Endothelial cell of umbilical vein (primary cell): ENCODE data around the gene TMC1. TPM values are rescaled to one million over a fixed set of nuclear protein-coding genes. Genes with fewer than 3 reads are reported as not detected.
"Not testable (repeated sequence)": the region's sequence is repeated elsewhere in the genome, so short reads cannot be mapped to it uniquely, and the experiment has no call there.

ENCODE experiments used
- BruUV-seq: library from RNA; stranded (reverse); fragments of 400-500 nt; replicated peaks from 2 replicates; lab custom pipeline; 2021; lab: Mats Ljungman, UMichigan
- CTCF ChIA-PET: fragments of 300-600, 350-600 bp; sonication (Branson Sonifier 250); formaldehyde crosslinking; loops from one replicate; lab custom pipeline; 2021; ENCODE audit warnings: antibody characterized with exemption, inconsistent platforms; lab: Charles Lee
- POLR2A ChIA-PET: fragments of 300-600, 350-600 bp; sonication (Branson Sonifier 250); formaldehyde crosslinking; loops from one replicate; lab custom pipeline; 2021; ENCODE audit warnings: antibody characterized with exemption, inconsistent platforms; lab: Charles Lee
- DNase-seq: peaks from one replicate; pipeline ENCODE4 v3.0.0-alpha.2; 2011; ENCODE audit warnings: low read depth, low spot score
- FAIRE-seq: peaks from 2 replicates; lab custom pipeline; 2011; peaks lifted over from hg19 to GRCh38; lab: Jason Lieb, UNC
- H2AFZ ChIP-seq: 2 replicates; pipeline ENCODE4 v1.6.0; 2012; ENCODE audit warnings: low read depth, low read length, control low read depth, inconsistent platforms
- H3K27ac ChIP-seq: 2 replicates; pipeline ENCODE4 v1.5.1; 2011; ENCODE audit warnings: low read depth, mild to moderate bottlenecking, control low read depth, low read length, moderate library complexity; ENCODE audit not compliant: insufficient read depth
- H3K27me3 ChIP-seq, 2 experiments: 2 replicates each; pipeline versions ENCODE4 v1.6.0 to v1.6.1; 2011; ENCODE audit warnings: low read length in 2 of 2, mixed read lengths in 1 of 2; ENCODE audit not compliant: control insufficient read depth in 2 of 2, insufficient read depth in 2 of 2
- H3K36me3 ChIP-seq, 2 experiments: 2 replicates in 1 of 2; 3 replicates in 1 of 2; pipeline ENCODE4 v1.5.1; 2011; ENCODE audit warnings: low read length in 2 of 2, mild to moderate bottlenecking in 1 of 2, moderate library complexity in 1 of 2; ENCODE audit not compliant: control insufficient read depth in 2 of 2, insufficient read depth in 2 of 2; ENCODE audit errors: extremely low read depth in 1 of 2
- H3K4me1 ChIP-seq: 3 replicates; pipeline ENCODE4 v1.5.1; 2011; ENCODE audit warnings: mild to moderate bottlenecking, low read length; ENCODE audit not compliant: control insufficient read depth, insufficient read depth; ENCODE audit errors: extremely low read depth
- H3K4me2 ChIP-seq: 2 replicates; pipeline ENCODE4 v1.6.1; 2011; ENCODE audit warnings: low read length, control low read depth, mixed read lengths; ENCODE audit not compliant: insufficient read depth
- H3K4me3 ChIP-seq, 3 experiments: fragments of 200-600 bp in 1 of 3; sonication (generic), shearing (Covaris generic) in 1 of 3; replicated peaks in 1 of 3; 2 replicates each; pipeline ENCODE4 v1.5.1; 2011 to 2016; ENCODE audit warnings: control low read depth in 3 of 3, low read length in 3 of 3, mild to moderate bottlenecking in 2 of 3, inconsistent platforms in 1 of 3, low read depth in 1 of 3, moderate library complexity in 1 of 3; ENCODE audit not compliant: insufficient read depth in 1 of 3
- H3K79me2 ChIP-seq: 2 replicates; pipeline ENCODE4 v1.6.0; 2012; ENCODE audit warnings: low read length, inconsistent platforms; ENCODE audit not compliant: control insufficient read depth, insufficient read depth
- H3K9ac ChIP-seq: replicated peaks from 2 replicates; pipeline ENCODE3; 2011; ENCODE audit warnings: low read length, control low read depth; ENCODE audit not compliant: insufficient read depth; ENCODE audit errors: extremely low read depth
- H3K9me1 ChIP-seq: replicated peaks from 3 replicates; pipeline ENCODE4 v1.6.0; 2011; ENCODE audit warnings: mild to moderate bottlenecking, low read length; ENCODE audit not compliant: control insufficient read depth, insufficient read depth; ENCODE audit errors: extremely low read depth
- H3K9me3 ChIP-seq: replicated peaks from 2 replicates; pipeline ENCODE4 v1.5.1; 2012; ENCODE audit warnings: low read length, inconsistent platforms; ENCODE audit not compliant: control insufficient read depth, insufficient read depth
- H4K20me1 ChIP-seq: replicated peaks from 2 replicates; pipeline ENCODE3; 2011; ENCODE audit warnings: mild to moderate bottlenecking, low read length; ENCODE audit not compliant: control insufficient read depth, insufficient read depth; ENCODE audit errors: extremely low read depth
- CTCF ChIP-seq, 2 donors: IDR thresholded peaks; 1 replicate in 1 of 2; 2 replicates in 1 of 2; pipeline ENCODE4 v1.5.1; 2011; ENCODE audit warnings: low read length in 2 of 2, mild to moderate bottlenecking in 2 of 2, moderate library complexity in 2 of 2, control low read depth in 1 of 2, inconsistent platforms in 1 of 2, low read depth in 1 of 2; ENCODE audit not compliant: insufficient read depth in 1 of 2; ENCODE audit errors: extremely low read depth in 1 of 2
- EZH2 ChIP-seq: IDR thresholded peaks from 2 replicates; pipeline ENCODE4 v1.6.1; 2012; ENCODE audit warnings: borderline replicate concordance, low read depth, mild to moderate bottlenecking, moderate library complexity, low read length, inconsistent platforms; ENCODE audit not compliant: severe bottlenecking
- FOS ChIP-seq: IDR thresholded peaks from 2 replicates; pipeline ENCODE4 v1.6.1; 2011; ENCODE audit warnings: mild to moderate bottlenecking, low read length, moderate library complexity, borderline replicate concordance; ENCODE audit not compliant: insufficient read depth
- GATA2 ChIP-seq: IDR thresholded peaks from 2 replicates; pipeline ENCODE4 v1.7.0; 2011; ENCODE audit warnings: low read depth, mild to moderate bottlenecking, moderate library complexity, mixed read lengths, low read length; ENCODE audit not compliant: insufficient read length, insufficient read depth
- JUN ChIP-seq: IDR thresholded peaks from 2 replicates; pipeline ENCODE4 v1.6.1; 2011; ENCODE audit warnings: borderline replicate concordance, low read depth; ENCODE audit not compliant: insufficient read length, insufficient read depth
- MYC ChIP-seq: IDR thresholded peaks from one replicate; pipeline ENCODE4 v1.6.1; 2011; ENCODE audit warnings: mild to moderate bottlenecking, low read depth, low read length
- POLR2A ChIP-seq: IDR thresholded peaks from 2 replicates; pipeline ENCODE4 v1.6.1; 2012; ENCODE audit warnings: low read depth, mild to moderate bottlenecking, control low read depth, low read length
- POLR2AphosphoS5 ChIP-seq: IDR thresholded peaks from 2 replicates; pipeline ENCODE4 v1.6.1; 2012; ENCODE audit warnings: low read depth, mild to moderate bottlenecking, control low read depth, low read length, moderate library complexity; ENCODE audit not compliant: insufficient read depth
- dilution Hi-C: fragments of 300-500 bp; cut with MboI; formaldehyde crosslinking; loops from one replicate; pipeline ENCODE4 v1.15.0; 2019; ENCODE audit warnings: low sequenced_read_pairs; ENCODE audit not compliant: extremely low pct_ligation_motif_present
- intact Hi-C: fragments of 100-400 bp; cut with micrococcal nuclease; formaldehyde crosslinking; loops from one replicate; pipeline ENCODE4 v1.10.0; 2022
- polyA plus RNA-seq, 4 experiments: library from polyadenylated mRNA; depleted of rRNA in 3 of 4; stranded (reverse) in 3 of 4; unstranded in 1 of 4; fragments of >200 nt; gene quantifications; 2 replicates each; pipeline versions ENCODE4 v1.2.1 to v1.2.3, GENCODE V29; 2011 to 2012; ENCODE audit warnings: missing spikeins in 1 of 4
- total RNA-seq: library from RNA; stranded (reverse); gene quantifications from 2 replicates; pipeline ENCODE4 v1.2.3, GENCODE V29; 2021

Gene TMC1
- total and polyA plus RNA-seq, 2 donors (not counting 3 experiments of a cell fraction or from before 2014, with no cell fraction given), result 1.5 TPM; not detected in 1

DNA sequence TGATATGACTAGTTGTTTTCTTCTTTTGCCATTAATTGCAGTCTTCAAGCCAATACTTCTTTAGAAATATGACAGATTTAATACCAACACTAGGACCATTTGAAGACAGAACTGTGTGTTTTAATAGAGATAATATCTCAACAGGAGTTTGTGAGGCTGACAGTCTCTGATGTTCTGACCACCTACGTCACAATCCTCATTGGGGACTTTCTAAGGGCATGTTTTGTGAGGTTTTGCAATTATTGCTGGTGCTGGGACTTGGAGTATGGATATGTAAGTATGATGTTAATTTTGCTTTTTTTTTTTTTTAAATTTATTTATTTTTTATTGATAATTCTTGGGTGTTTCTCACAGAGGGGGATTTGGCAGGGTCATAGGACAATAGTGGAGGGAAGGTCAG is 283.8 kb downstream of the TMC1 start:
- BruUV-seq, result no TSS peak
- no peaks in the 10 kb centered on the region for H3K27me3 ChIP-seq
- no peaks in the 10 kb centered on the region for H3K9me1 ChIP-seq
- POLR2A ChIA-PET, result no interaction called here
- DNase-seq, result no peak
- no peak overlapping the region for H3K4me3 ChIP-seq
- no peak overlapping the region for H2AFZ ChIP-seq
- no peaks in the 10 kb centered on the region for H4K20me1 ChIP-seq
- H3K27ac ChIP-seq, result no peak overlapping the region
- H3K4me2 ChIP-seq, result no peak overlapping the region
- TF ChIP-seq EZH2, result no peak
- no peak for TF ChIP-seq GATA2
- no peak for TF ChIP-seq POLR2A
- TF ChIP-seq FOS, result no peak
- TF ChIP-seq JUN, result no peak
- TF ChIP-seq CTCF (IDR thresholded peaks at IDR 0.05; ENCODE audit: extremely low read depth in 1 of 2, insufficient read depth in 1 of 2, low read depth in 1 of 2, low read length in 2 of 2), result no peak
- no peak for TF ChIP-seq POLR2AphosphoS5
- no peak for TF ChIP-seq MYC
- FAIRE-seq, result no peak
- no peaks in the 10 kb centered on the region for H3K36me3 ChIP-seq
- H3K9me3 ChIP-seq, result no peaks in the 10 kb centered on the region
- H3K4me1 ChIP-seq, result no peaks in the 10 kb centered on the region
- dilution Hi-C loops (no loop called here), intact Hi-C loops (no loop called here)
- no peak overlapping the region for H3K9ac ChIP-seq
- CTCF ChIA-PET, result no interaction called here
- no peaks in the 10 kb centered on the region for H3K79me2 ChIP-seq

- H3K9me3 ChIP-seq, H4K20me1 ChIP-seq, H3K27me3 ChIP-seq, H3K9me1 ChIP-seq, H3K9ac ChIP-seq, FAIRE-seq, H3K4me1 ChIP-seq, POLR2A ChIA-PET, H3K4me2 ChIP-seq, BruUV-seq, H3K36me3 ChIP-seq, CTCF ChIA-PET, H3K79me2 ChIP-seq, H2AFZ ChIP-seq, intact Hi-C loops, dilution Hi-C loops, DNase-seq, H3K4me3 ChIP-seq, H3K27ac ChIP-seq: not testable (repeated sequence)
These were observed 285.0 kb downstream of the TMC1 start for GRCh38 chr9:72806313-72806809.
